ENCODE measurements around the gene SORL1.

- TF ChIP-seq, protein P1, sequence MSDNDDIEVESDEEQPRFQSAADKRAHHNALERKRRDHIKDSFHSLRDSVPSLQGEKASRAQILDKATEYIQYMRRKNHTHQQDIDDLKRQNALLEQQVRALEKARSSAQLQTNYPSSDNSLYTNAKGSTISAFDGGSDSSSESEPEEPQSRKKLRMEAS (IDR thresholded peaks at IDR 0.05) = no peak
- TF ChIP-seq TAF1 (IDR thresholded peaks at IDR 0.05; ENCODE audit: low read depth) (no peak), CREB1 (IDR thresholded peaks at IDR 0.05; ENCODE audit: low read depth) (no peak), EP300 (IDR thresholded peaks at IDR 0.05; ENCODE audit: borderline replicate concordance) (no peak), EGR1 (IDR thresholded peaks at IDR 0.05) (no peak), YY1 (IDR thresholded peaks at IDR 0.05; ENCODE audit: low read depth) (no peak)
Observed at GRCh38 chr11:121607341-121607740, 155.2 kb downstream of the SORL1 start.
